Dermis blood vessel endothelial cell (primary cell): Measurements from ENCODE around the gene CENPT. TPM values are rescaled to one million over a fixed set of nuclear protein-coding genes. Genes with fewer than 3 reads are reported as not detected.
A peak's percentile ranks its signal among the peaks of the same experiment; 100 is the strongest.

ENCODE experiments used
- DNase-seq: peaks from one replicate; pipeline ENCODE4 v3.0.0; 2010
- total RNA-seq: library from RNA; depleted of rRNA; stranded (reverse); fragments of >200 nt; gene quantifications from 2 replicates; pipeline ENCODE4 v1.2.3, GENCODE V29; 2014

CENPT gene
- total RNA-seq, 1 donor from 2014 or later, result 30.0 TPM

DNA sequence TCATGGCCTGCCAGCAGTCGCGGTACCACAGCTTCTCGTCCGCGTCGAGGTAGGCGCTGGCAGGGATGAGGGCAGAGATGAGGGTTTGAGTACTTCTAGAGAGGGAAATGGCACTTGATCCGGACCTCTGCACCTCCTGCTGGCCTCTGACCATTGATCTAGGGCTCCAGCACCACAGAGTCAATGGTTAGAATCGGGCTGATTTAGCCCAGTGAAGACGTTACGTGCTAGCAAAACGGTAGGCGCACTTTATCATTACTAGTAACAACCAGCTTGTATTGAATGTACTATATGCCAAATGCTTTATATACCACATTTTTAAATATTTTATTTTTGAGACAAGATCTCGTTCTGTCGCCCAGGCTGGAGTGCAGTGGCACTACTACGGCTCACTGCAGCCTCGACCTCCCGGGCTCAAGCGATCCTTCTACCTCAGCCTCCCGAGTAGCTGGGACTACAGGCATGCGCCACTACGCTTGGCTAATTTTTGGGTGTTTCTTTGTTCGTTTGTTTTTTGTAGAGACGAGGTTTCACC is 40.3 kb downstream of the CENPT start:
- no peak for DNase-seq

DNA sequence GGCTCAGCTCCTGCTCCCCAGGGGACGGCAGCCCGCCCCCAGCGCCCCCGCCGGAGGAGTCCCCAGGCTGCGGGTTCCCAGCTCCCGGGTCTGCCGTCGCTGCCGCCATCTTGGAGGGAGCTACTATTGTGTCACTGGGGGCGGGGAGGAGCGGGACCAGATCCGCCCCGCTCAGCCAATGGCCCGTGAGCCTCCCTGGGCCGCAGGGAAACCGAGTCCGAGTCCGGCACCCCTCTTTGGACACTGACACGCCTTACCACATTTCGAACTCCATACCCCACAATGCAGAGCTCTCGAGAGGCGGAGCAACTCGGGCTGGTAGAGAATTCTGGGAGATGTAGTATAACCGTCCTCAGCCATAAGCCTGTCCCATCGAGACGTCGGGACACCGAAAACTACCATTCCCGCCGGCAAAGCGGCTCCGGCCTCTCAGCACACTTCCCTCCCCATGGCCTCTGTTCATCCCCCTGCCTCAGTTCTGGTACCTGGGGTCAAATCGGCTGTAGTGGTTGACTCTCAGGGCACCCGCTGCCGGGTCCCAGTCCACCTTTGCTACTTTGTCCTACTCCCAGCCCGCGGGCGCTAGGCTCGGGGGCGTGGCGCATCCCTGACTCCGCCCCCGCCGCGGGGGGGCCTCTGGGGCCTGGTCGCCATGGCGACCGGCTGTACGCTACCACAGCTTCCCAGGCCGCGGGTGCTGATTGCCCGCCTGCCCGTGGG is 40.9 kb downstream of the CENPT start, which contains the start of the genes RANBP10 and TSNAXIP1:
Gene RANBP10 (minus strand): TSS at position 133 of the 720 bp plus-strand sequence. CDS start 24 bp downstream, at position 109.
Gene TSNAXIP1 (plus strand): TSS at position 462 of the 720 bp plus-strand sequence. CDS start 261 bp downstream, outside the sequence.
- DNase-seq, result peak; percentile 99

DNA sequence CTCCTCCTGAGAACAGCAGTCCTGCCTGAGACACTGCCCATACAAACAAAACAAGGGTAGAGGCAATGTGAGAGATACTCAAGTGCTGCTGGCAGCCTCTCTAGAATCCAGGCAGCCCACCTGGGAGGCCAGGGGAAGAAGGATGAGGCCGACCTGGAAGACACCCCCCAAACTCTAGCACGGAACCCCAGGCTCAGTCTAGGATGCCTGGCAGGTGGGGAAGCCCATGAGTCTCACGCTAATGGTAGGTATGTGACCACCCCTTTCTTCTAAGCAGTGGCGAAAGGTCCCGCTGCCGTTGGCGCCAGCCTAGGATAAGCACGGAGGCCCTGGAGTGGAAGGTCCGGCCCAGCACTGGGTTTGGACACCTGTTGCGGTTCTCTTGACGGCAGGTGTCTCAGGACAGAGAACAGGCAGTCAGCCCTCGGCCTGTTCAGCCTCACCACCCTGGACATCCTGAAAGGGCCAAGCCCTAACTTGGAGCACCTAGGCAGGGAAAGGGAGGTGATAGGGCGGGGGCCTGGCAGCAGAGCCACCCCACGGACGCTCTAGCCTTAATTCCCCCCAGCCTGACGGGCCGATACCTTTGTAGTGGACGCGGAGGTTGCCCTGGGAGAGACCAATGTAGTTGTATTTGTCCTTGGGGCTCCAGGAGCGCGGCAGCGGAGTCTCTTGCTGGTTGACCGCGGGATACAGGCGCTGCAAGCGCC is 41.6 kb downstream of the CENPT start:
- no peak for DNase-seq

DNA sequence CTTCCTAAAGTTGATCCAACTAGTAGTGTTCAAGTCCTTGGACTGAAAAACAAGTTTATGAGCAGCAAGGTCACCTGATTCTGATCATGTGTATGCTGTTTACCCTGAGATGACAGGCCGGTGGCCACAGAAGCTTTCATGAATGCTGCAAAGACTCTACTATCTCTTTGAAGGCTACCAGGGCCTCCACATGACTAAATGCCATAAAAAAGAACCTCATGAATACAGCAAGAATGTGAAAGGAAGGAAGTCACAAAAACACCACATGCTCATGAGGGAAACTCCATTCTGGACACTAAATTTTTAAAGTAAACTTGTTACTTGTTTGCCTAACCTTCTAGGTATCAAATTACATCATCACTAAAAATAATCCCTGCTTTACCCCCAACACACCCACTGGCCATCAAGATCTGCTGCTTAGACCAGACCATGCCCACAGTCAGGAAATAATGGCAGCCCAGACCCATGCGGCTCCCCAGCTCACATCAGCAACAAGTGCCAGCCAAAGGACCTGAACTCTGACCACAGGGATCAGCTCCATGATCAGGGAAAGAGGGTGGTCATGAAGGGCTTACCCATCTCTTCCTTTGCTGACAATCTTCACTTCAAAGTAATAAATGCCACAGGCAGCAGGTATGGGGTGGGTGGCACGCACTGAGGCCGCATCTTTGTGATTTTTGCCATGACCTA is 42.5 kb downstream of the CENPT start:
- DNase-seq, result no peak

DNA sequence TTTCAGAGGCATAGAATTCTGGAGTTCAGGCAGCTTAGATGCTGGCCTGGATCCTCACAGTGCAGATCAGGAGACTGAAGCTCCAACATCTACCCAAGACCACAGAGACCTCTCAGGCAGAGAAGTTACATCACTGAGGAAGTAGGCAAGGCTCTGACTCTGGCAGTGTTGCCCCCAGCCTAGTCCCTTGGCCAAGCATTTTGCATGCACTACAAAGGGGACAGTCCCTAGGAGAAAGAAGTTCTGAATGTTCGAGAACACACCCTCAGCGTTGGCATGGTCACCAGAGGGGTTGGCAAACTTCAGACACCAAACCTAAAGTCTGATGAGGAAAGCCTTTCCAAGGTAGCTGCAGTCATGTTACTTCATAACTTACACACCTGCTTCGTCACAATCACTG is 43.6 kb downstream of the CENPT start:
- DNase-seq, result no peak

DNA sequence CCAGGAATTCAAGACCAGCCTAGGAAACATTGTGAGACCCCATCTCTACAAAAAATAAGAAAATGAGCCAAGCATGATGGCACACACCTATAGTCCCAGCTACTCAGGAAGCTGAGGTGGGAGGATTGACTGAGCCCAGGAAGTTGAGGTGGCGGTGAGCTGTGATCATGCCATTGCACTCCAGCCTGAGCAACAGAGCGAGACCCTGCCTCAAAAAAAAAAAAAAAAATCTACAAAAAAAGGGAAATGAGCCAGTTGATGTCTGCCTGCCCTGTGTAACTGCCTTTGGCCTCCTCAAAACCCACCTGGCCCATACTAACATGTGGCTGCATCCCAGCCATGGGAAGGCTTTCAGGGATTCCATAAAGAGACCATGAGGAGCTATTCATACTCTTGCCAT is 45.6 kb downstream of the CENPT start:
- no peak for DNase-seq

DNA sequence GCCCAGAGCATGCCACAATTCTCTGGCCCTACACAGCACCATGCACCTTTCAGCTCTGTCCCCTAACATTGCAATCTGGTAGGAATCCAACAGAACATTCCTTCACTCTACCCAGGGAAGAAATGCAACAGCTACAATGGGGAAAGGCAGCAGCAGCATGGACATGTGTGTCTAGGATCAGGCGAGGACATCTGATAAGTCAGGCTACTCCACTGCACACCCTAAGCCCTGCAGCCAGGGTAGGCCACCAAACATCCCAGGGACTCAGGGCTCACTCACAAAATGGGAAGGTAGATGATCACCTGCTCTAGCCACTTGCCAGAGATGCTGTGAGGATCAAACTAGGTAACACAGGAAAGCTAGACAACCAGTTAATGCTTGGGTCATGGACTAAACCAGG is 46.3 kb downstream of the CENPT start:
- DNase-seq, result no peak

DNA sequence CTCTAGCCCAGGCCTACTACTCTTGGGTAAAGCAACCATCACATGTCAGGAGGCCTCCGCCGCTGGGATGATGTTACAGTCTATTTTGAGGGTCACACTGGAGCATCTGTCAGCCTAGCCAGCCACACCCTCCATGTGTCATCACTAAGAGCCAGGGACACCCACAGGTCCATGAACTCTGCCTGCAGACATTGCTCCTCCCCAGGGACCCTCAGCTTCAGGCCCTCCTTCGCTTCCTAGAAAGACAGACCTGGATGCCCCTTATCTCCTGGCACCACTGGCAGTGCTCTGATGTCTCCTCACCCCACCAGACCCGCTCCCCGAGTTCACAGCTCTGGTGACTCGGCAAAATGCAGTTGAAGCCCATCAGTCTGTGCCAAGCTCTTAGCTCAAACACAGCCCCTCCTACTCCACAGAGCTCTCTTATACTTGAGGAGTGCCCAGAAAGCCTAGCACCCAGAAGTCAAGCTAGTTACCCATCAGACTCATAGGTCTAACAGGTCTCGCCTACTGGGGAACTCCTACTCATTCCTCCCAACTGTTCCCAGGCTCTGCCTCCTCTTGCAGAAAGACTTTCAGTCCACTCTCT is 47.1 kb downstream of the CENPT start:
- DNase-seq, result no peak

DNA sequence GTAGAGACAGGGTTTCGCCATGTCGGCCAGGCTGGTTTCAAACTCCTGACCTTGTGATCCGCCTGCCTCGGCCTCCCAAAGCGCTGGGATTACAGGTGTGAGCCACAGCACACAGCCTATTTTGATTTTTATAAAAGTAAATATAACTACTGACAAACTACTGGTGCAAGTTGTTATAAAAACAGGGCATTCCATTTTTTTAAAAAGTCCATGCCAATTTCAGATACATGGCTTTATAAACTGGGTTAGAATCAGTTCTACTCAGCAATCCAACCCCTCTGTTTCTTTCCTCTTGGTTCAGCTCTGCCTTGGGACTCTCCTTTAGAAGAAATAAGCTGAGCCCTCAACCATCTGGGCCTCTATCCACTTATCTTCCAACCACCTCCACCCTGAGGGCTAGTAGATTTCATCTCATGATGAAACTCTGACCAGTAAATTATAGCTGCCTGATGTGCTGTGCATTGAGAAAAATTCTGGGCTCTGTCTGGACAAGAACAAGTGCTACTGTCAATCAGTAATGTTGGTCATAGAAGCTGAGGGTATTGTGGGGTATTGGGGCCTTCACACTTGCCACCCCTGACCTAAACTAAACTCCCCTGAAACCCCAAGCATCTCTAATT is 51.3 kb downstream of the CENPT start:
- no peak for DNase-seq

DNA sequence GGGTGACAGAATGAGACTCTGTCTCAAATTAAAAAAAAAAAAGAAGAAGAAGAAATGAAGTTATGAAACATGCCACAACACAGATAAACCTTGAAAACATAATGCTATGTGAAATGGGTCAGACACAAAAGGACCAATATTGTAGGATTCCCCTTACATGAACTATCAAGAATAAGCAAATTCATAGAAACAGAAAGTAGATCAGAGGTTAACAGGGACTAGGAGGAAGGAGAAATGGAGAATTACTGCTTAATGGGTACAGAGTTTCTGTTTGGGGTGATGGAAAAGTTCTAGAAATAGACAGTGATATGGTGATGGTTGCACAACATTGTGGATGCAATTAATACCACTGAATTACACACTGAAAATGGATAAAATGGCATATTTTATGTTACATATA is 57.4 kb downstream of the CENPT start:
- DNase-seq, result no peak

DNA sequence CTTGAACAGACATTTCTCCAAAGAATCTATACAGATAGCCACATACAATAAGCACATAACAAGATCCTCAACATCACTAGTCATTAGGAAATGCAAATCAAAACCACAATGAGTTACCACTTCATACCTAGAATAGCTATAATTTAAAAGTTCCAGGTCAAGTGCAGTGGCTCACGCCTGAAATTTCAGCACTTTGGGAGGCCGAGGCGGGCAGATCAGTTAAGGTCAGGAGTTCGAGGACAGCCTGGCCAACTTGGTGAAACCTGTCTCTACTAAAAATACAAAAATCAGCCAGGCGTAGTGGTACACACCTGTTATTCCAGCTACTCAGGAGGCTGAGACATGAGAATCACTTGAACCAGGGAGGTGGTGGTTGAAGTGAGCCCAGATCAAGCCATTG is 61.0 kb downstream of the CENPT start:
- no peak for DNase-seq

DNA sequence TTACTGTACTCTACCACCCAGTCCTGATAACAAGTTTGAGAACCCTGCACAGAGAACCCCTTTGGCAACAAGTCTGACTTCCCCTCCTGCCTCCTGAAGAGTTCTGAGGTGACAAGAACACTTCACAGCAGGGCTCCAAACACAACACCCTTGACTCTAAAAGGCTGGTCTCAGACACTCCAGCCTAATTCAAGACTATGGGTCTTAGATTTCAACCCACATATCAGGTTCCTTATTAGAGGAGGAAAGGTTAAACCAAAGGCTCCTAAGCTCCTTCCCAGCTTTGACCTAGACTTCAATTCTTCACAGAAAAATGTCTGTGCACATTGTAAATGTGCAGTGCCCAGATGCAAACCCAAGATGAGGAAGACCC is 64.2 kb downstream of the CENPT start:
- no peak for DNase-seq

DNA sequence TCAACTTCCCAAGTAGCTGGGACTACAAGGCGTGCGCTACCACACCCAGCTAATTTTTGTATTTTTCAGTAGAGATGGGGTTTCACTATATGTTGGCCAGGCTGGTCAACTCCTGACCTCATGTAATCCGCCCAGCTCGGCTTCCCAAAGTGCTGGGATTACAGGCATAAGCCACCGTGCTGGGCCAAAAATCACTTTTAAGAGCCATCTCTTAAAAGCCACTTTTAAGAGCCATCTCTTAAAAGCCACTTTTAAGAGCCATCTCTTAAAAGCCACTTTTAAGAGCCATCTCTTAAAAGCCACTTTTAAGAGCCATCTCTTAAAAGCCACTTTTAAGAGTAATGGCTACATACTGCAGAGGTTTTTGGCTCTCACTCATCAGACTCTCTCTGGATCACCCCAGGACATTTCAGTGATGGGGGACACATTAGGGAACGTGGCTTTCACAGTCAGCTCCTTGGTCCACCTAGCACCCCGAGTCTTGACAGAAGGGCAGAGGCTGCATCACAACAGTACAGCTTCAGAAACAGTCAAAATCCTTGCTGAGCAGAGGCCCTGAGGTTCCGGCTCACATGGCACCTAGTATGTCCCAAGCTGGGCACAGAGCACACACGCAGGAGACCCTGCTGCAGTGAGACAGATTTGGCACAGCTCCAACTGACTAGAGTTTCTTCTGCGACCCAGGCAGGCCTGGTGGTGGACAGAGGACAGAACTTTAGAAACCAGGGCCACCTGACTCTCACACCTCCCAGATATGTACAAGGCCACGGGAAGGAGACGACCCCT is 64.7 kb downstream of the CENPT start:
- no peak for DNase-seq

DNA sequence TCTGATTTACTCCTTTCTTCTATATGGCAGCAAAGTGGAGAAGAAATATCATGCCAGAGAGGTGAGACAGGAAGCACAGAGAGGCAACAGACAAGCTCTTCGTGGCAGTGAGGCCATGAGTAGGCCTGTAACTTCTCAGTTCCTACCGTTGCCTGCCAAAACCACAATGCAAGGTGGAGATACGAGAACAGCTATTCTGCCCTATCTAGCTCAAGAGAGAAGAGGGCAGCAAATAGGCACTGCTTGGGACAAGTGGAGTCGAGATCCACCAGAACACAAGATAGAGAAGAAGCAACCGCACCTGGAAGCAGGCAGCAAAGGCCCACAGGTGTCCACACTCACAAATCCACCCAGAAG is 66.0 kb downstream of the CENPT start:
- DNase-seq, result no peak

DNA sequence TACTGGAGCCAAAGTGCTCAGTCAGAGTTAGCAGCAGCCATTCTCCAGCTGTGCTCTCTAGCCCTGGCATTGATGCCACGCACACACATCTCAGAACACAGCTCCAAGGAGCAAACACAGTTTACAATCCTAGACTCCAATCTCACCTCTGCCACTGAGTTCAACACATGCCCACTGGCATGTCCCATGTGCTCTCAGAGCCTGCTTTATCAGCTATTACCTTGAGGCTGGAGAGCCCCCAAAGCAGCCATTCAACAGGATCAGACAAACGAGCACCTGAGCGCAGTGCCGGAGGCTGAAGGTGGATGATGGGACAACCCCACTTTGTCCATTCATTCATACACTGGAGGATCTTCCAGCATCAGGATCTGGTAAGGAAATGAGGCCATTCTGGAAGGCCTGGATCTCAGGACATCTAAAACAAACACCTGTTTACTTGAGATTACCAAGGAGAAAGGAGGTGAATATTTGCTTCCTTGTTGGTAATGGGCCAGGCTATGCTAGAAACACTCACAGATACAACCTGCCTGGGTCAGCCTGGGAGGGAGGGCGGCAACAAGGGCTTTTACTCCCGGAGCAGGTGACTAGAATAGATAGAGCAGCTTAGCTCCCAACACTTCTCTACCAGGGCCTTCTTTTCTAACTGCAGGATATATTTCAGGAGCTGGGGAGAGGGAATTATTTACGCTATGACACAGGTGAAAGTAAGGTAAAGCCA is 66.5 kb downstream of the CENPT start:
- DNase-seq, result no peak

DNA sequence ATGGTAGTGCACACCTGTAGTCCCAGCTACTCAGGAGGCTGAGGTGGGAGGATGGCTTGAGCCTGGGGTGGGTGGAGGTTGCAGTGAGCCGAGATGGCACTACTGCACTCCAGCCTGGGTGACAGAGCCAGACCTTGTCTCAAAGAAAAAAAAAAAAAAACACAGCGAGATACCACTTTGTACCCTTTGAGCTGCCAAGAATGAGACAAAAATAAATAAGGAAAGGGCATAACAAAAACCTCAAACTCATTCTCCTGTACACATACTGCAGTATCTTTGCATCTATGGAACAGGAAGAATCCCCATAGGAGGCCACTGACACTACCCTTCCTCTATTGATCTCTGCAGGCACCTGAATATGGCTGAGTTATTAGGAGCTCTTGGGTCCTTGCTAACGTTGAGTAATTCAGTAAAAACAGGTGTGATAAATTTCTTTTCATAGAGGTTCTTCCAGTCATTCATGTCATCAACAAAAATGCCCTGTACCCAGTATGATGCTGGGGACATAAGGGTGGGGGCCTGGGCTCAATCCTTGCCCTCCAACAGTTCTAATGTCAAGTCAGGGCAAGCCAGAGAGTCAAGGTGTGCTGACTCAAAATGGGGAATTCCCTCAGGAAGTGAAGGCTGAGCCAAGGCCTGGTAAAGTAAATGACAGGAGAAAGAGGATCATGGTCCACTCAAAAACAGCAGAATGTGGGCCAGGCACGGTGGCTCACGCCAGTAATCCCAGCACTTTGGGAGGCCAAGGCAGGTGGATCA is 68.1 kb downstream of the CENPT start:
- DNase-seq, result no peak
